Mesendoderm (in vitro differentiated cells): Measurements from ENCODE around the gene COPS3. TPM values are rescaled to one million over a fixed set of nuclear protein-coding genes. Genes with fewer than 3 reads are reported as not detected.

Experiments used
- DNase-seq: peaks from one replicate; pipeline ENCODE4 v3.0.0; 2013
- H2AK5ac ChIP-seq: 2 replicates; pipeline ENCODE4 v1.6.1; 2013; ENCODE audit warnings: low read length, inconsistent platforms
- H2BK120ac ChIP-seq: 2 replicates; pipeline ENCODE4 v1.6.1; 2013; ENCODE audit warnings: low read depth, mild to moderate bottlenecking, low read length, moderate library complexity, mixed read lengths
- H2BK15ac ChIP-seq: replicated peaks from 2 replicates; pipeline ENCODE4 v1.6.1; 2013; ENCODE audit warnings: low read depth, mild to moderate bottlenecking, moderate library complexity
- H2BK5ac ChIP-seq: 2 replicates; pipeline ENCODE4 v1.6.1; 2013; ENCODE audit warnings: low read length, inconsistent platforms
- H3K18ac ChIP-seq: 2 replicates; pipeline ENCODE4 v1.6.1; 2013; ENCODE audit warnings: mild to moderate bottlenecking, low read length, mixed read lengths
- H3K23ac ChIP-seq: one replicate; pipeline ENCODE4 v1.6.1; 2013; ENCODE audit warnings: low read length
- H3K27ac ChIP-seq: 2 replicates; pipeline ENCODE4 v1.5.1; 2013; ENCODE audit warnings: low read depth, mild to moderate bottlenecking, inconsistent platforms, low read length, moderate library complexity
- H3K27me3 ChIP-seq: 2 replicates; pipeline ENCODE4 v1.6.1; 2013; ENCODE audit warnings: low read length, control low read depth, mild to moderate bottlenecking, inconsistent platforms; ENCODE audit not compliant: insufficient read depth, poor library complexity
- H3K36me3 ChIP-seq: 2 replicates; pipeline ENCODE4 v1.6.1; 2013; ENCODE audit warnings: low read length, inconsistent platforms; ENCODE audit not compliant: control insufficient read depth, insufficient read depth
- H3K4ac ChIP-seq: one replicate; pipeline ENCODE4 v1.6.1; 2013; ENCODE audit warnings: low read depth, mild to moderate bottlenecking, low read length, moderate library complexity
- H3K4me1 ChIP-seq: 2 replicates; pipeline ENCODE4 v1.6.1; 2013; ENCODE audit warnings: low read depth, low read length, inconsistent platforms; ENCODE audit not compliant: control insufficient read depth
- H3K4me2 ChIP-seq: 2 replicates; pipeline ENCODE4 v1.6.1; 2013; ENCODE audit warnings: low read length
- H3K4me3 ChIP-seq: 2 replicates; pipeline ENCODE4 v1.5.1; 2013; ENCODE audit warnings: mild to moderate bottlenecking, low read length
- H3K56ac ChIP-seq: one replicate; pipeline ENCODE4 v1.6.1; 2013; ENCODE audit warnings: low read length
- H3K79me1 ChIP-seq: 2 replicates; pipeline ENCODE4 v1.6.1; 2013; ENCODE audit warnings: low read length, inconsistent platforms
- H3K79me2 ChIP-seq: 2 replicates; pipeline ENCODE4 v1.6.1; 2013; ENCODE audit warnings: mild to moderate bottlenecking, low read length; ENCODE audit not compliant: control insufficient read depth, insufficient read depth
- H3K9ac ChIP-seq: 2 replicates; pipeline ENCODE4 v1.6.1; 2013; ENCODE audit warnings: low read length, inconsistent platforms
- H4K5ac ChIP-seq: one replicate; pipeline ENCODE4 v1.6.1; 2013; ENCODE audit warnings: low read length
- H4K8ac ChIP-seq: one replicate; pipeline ENCODE4 v1.6.1; 2013; ENCODE audit warnings: low read depth, mild to moderate bottlenecking, control low read depth, low read length, moderate library complexity
- WGBS: extraction: QIAGEN DNeasy Blood & Tissue Kit; methylation state at CpG from one replicate; pipeline ENCODE4 v1.1.7; 2013; ENCODE audit warnings: low lambda C conversion rate, missing lambda C conversion rate; ENCODE audit not compliant: insufficient coverage; ENCODE audit errors: extremely low coverage; 5-methylcytosine and 5-hydroxymethylcytosine counted together
- polyA plus RNA-seq, 2 experiments: library from polyadenylated mRNA; stranded (reverse); fragments of 200-250 nt; gene quantifications; one replicate each; pipeline ENCODE4 v1.2.3, GENCODE V29; 2013

Gene COPS3
- polyA plus RNA-seq (2013, experiment 1 of 2): 205 TPM
- polyA plus RNA-seq (2013, experiment 2 of 2): 208 TPM

DNA sequence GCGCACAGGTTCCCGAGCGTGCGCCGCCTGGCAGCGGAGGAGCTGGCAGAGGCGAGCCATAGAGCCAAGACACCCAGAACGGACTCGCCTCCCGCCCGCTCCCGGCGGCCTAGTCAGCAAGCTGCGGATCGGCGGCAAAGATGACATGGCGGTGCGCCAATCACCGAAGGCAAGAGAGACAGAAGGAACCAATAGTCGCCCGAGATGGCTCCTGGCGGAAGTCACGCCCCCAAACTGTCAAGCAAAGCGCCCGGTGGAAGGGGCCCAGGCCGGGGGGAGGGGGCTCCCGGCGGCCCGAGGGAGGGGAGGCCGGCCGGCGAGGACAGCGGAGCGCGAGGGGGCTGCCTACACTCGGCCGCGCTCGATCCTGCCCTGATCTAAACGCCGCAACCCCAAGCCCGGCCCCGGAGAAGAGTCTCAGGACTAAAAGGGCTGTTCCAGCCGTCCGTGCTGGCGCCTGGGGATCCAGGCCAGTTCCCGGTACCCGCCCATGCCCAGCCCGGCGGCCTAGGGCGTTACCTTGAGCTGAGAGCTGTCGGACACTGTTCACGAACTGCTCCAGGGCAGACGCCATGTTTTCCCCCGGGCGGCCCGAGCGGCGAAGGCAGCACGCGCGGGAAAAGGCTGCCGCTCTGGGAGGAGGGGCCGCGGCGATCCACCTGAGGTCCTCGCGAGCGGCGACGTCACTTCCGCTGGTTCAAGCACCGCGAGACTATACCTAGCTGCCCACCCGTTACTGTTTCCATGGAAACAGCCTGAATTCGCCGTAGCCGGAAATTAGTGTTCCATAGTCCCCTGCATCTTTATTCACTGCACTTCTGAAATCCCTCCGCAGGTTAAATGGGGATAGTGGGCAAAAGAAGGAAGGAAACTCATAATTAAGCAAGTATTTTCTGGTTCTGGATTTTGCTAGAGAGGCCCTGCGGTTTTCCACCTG, at the start of gene COPS3:
COPS3 (minus strand) TSS at position 634 of the 937 bp plus-strand sequence; CDS start at position 574, 60 bp downstream.
- peak within 1 kb of the TSS; percentile 98 for H3K56ac ChIP-seq
- peak within 1 kb of the TSS; percentile 91 for H3K18ac ChIP-seq
- no peak within 1 kb of the TSS for H2BK15ac ChIP-seq
- no peaks in the 10 kb centered on the region for H3K27me3 ChIP-seq
- no peak within 1 kb of the TSS for H2BK120ac ChIP-seq
- DNase-seq: peak; percentile 99
- H3K23ac ChIP-seq: peak within 1 kb of the TSS; percentile 76
- peak within 1 kb of the TSS; percentile 95 for H4K5ac ChIP-seq
- WGBS: no CpG with 5 or more reads among the region's 80 CpGs
- peaks cover 2% of the 10 kb centered on the region for H3K4me1 ChIP-seq
- peak within 1 kb of the TSS; percentile 64 for H3K27ac ChIP-seq
- H2BK5ac ChIP-seq: peak within 1 kb of the TSS; percentile 67
- H3K4me2 ChIP-seq: peak within 1 kb of the TSS; percentile 90
- peaks cover 36% of the 10 kb centered on the region for H3K79me2 ChIP-seq
- peak within 1 kb of the TSS; percentile 99 for H3K9ac ChIP-seq
- peak within 1 kb of the TSS; percentile 65 for H3K4ac ChIP-seq
- H3K79me1 ChIP-seq: peaks cover 12% of the 10 kb centered on the region
- peak within 1 kb of the TSS; percentile 97 for H3K4me3 ChIP-seq
- no peak within 1 kb of the TSS for H2AK5ac ChIP-seq
- H4K8ac ChIP-seq: peak within 1 kb of the TSS; percentile 17
- peaks cover 1% of the 10 kb centered on the region for H3K36me3 ChIP-seq

DNA sequence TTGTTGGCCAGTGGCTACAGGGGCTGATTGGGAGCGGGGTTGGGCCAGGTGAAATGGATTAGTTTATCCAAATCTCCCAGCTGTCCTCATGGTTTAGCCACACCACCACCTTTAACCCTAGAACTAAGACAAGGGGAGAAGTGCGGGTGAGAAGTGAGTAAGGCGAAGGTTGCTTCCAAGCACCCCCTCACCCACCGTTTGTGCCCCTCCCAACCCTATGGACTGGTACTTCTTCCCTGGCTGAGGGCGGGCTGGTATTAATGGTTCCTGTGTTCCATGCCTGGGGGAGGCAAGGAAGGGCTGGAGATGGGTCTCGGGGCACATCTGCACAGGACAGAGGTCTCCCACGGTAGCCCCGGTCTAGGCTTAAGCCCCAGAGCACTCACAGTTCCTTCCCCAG, 47.2 kb upstream of the COPS3 start:
- Histone ChIP-seq H3K18ac (no peak overlapping the region), H3K27ac (no peak overlapping the region), H3K79me1 (no peaks in the 10 kb centered on the region), H3K23ac (no peak overlapping the region), H3K4me2 (no peak overlapping the region), H2BK120ac (no peak overlapping the region), H2AK5ac (no peak overlapping the region), H3K79me2 (no peaks in the 10 kb centered on the region), H3K4ac (no peak overlapping the region), H2BK15ac (no peak overlapping the region), H3K36me3 (no peaks in the 10 kb centered on the region), H3K4me3 (no peak overlapping the region), H4K5ac (no peak overlapping the region), H3K9ac (no peak overlapping the region), H3K4me1 (no peaks in the 10 kb centered on the region), H3K56ac (no peak overlapping the region), H2BK5ac (no peak overlapping the region), H3K27me3 (no peaks in the 10 kb centered on the region), H4K8ac (no peak overlapping the region)
- no CpG with 5 or more reads among the region's 8 CpGs for WGBS
- DNase-seq: no peak

DNA sequence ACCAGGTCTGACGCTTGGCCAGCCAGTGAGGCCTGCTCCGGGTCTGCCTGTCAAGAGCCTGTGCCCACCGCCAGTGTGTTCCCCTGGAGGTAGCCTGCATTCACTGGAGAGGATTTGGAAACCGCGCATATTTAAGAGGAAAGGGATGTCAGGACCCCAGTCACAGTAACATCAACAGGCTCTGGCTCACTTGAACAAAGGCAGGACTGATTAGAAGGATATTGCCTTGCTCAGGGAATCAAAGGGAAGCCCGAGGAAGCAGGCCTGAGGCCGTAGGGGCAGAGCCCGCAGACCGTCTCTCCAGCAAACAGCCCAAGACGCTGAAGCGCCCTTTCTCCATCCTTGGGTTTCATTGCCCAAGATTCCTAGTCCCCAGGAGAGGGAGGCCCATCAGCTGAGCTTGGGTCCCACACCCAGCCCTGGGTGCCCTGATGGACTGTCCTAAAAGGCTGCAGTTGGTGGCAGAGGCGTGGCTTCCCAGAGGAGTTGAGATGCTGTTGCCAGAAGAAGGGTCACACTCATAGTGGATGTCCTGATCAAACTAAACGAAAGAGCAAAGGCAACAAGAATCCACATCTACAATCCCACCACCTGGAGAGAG, 45.3 kb upstream of the COPS3 start:
- WGBS: no CpG with 5 or more reads among the region's 13 CpGs
- DNase-seq: no peak

DNA sequence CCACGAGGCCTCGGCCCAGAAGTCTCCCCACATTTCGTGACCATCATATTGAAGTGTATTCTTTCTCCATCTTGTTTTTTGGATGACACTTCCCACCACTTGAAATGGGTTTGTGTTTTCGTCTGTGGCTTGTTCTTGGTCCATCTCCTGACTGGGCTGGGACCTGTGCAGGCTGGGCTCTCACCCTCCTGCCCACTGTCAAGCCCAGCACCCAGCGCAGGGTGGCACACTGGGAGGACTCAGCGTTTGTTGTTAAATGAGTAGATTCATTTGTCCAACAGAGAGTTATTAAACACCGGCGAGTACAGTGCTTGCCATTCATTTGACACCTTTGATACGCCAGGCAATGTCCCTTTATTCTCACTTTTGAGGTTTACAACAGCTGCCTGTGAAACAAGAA, 44.8 kb upstream of the COPS3 start:
- no peak overlapping the region for H4K5ac ChIP-seq
- no peaks in the 10 kb centered on the region for H3K79me2 ChIP-seq
- no CpG with 5 or more reads among the region's 9 CpGs for WGBS
- H3K9ac ChIP-seq: no peak overlapping the region
- no peaks in the 10 kb centered on the region for H3K36me3 ChIP-seq
- no peak overlapping the region for H3K4ac ChIP-seq
- H2AK5ac ChIP-seq: no peak overlapping the region
- H3K27me3 ChIP-seq: no peaks in the 10 kb centered on the region
- H3K4me3 ChIP-seq: no peak overlapping the region
- H4K8ac ChIP-seq: no peak overlapping the region
- H2BK5ac ChIP-seq: no peak overlapping the region
- no peak overlapping the region for H3K23ac ChIP-seq
- no peak overlapping the region for H3K27ac ChIP-seq
- no peak overlapping the region for H2BK120ac ChIP-seq
- no peaks in the 10 kb centered on the region for H3K79me1 ChIP-seq
- no peak overlapping the region for H3K18ac ChIP-seq
- H3K4me1 ChIP-seq: no peaks in the 10 kb centered on the region
- no peak for DNase-seq
- no peak overlapping the region for H2BK15ac ChIP-seq
- H3K4me2 ChIP-seq: no peak overlapping the region
- no peak overlapping the region for H3K56ac ChIP-seq

More for the DNA sequence above, 45.3 kb upstream of the COPS3 start:
- H3K79me2 ChIP-seq: no peaks in the 10 kb centered on the region
- H2BK15ac ChIP-seq: no peak overlapping the region
- no peak overlapping the region for H2AK5ac ChIP-seq
- no peaks in the 10 kb centered on the region for H3K4me1 ChIP-seq
- no peak overlapping the region for H3K56ac ChIP-seq
- H3K4me2 ChIP-seq: no peak overlapping the region
- no peak overlapping the region for H2BK5ac ChIP-seq
- no peak overlapping the region for H2BK120ac ChIP-seq
- H3K36me3 ChIP-seq: no peaks in the 10 kb centered on the region
- no peak overlapping the region for H3K9ac ChIP-seq
- H3K27me3 ChIP-seq: no peaks in the 10 kb centered on the region
- no peak overlapping the region for H3K23ac ChIP-seq
- H3K18ac ChIP-seq: no peak overlapping the region
- H3K79me1 ChIP-seq: no peaks in the 10 kb centered on the region
- no peak overlapping the region for H3K4me3 ChIP-seq
- H4K8ac ChIP-seq: no peak overlapping the region
- H4K5ac ChIP-seq: no peak overlapping the region
- H3K27ac ChIP-seq: no peak overlapping the region
- H3K4ac ChIP-seq: no peak overlapping the region

DNA sequence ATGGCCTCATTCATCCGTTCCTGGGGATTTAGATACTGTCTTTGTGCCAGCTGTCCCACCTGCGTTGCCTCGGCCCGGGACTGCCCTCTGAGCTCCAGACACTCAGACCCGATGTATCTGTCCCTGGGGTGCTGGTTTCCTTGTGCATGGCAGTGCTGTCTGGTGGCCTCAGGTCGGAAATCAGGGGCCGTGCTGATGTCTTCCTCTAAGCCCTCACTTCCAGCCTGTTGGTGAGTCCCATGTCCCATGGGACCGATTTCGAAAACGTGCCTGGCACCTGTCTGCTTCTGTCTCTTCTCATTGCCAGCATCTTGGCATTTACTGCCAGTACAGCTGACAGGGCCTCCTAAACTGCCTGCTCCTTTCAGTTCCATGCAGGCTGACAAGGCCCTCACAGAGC, 44.2 kb upstream of the COPS3 start:
- H3K27me3 ChIP-seq: no peaks in the 10 kb centered on the region
- H3K4me3 ChIP-seq: no peak overlapping the region
- H2AK5ac ChIP-seq: no peak overlapping the region
- H4K8ac ChIP-seq: no peak overlapping the region
- no peak overlapping the region for H3K56ac ChIP-seq
- no peak overlapping the region for H2BK15ac ChIP-seq
- no peak overlapping the region for H3K27ac ChIP-seq
- no peak overlapping the region for H3K4ac ChIP-seq
- no peaks in the 10 kb centered on the region for H3K79me1 ChIP-seq
- no peak overlapping the region for H2BK5ac ChIP-seq
- H3K18ac ChIP-seq: no peak overlapping the region
- H3K9ac ChIP-seq: no peak overlapping the region
- no CpG with 5 or more reads among the region's 10 CpGs for WGBS
- H3K79me2 ChIP-seq: no peaks in the 10 kb centered on the region
- no peak overlapping the region for H4K5ac ChIP-seq
- H3K4me2 ChIP-seq: no peak overlapping the region
- H3K23ac ChIP-seq: no peak overlapping the region
- no peak for DNase-seq
- no peak overlapping the region for H2BK120ac ChIP-seq
- H3K4me1 ChIP-seq: no peaks in the 10 kb centered on the region
- H3K36me3 ChIP-seq: no peaks in the 10 kb centered on the region
